PFSK-1 (cell line): ENCODE results near the gene NCOA7.

Experiments
- FOXP2 ChIP-seq: optimal IDR thresholded peaks from 2 replicates; pipeline ENCODE3; 2011; ENCODE audit warnings: borderline replicate concordance, control low read depth, inconsistent platforms; ENCODE audit not compliant: insufficient read depth; ENCODE audit errors: extremely low read length, extremely low read depth
- POLR2AphosphoS5 ChIP-seq: IDR thresholded peaks from 2 replicates; pipeline ENCODE4 v1.6.1; 2012; ENCODE audit warnings: low read depth, mild to moderate bottlenecking, control low read depth, low read length, moderate library complexity
- SIN3A ChIP-seq: IDR thresholded peaks from 2 replicates; pipeline ENCODE4 v1.6.1; 2012; ENCODE audit warnings: mild to moderate bottlenecking, low read length, moderate library complexity, borderline replicate concordance; ENCODE audit not compliant: insufficient read depth
- TAF1 ChIP-seq: IDR thresholded peaks from 2 replicates; pipeline ENCODE4 v1.6.1; 2012; ENCODE audit warnings: low read length, control low read depth, borderline replicate concordance; ENCODE audit not compliant: insufficient read depth
- TF ChIP-seq, protein P1 (sequence below), 2 experiments: IDR thresholded peaks; 2 replicates each; pipeline versions ENCODE4 v1.6.1 to v1.8.0; 2011 to 2012; ENCODE audit warnings: low read depth in 2 of 2, low read length in 2 of 2, control low read depth in 1 of 2, inconsistent platforms in 1 of 2, mild to moderate bottlenecking in 1 of 2, moderate library complexity in 1 of 2; ENCODE audit not compliant: insufficient read depth in 1 of 2

NCOA7 gene

GRCh38 chr6:125794342-125795137, 3.8 kb downstream of the NCOA7 start:
- no peak for TF ChIP-seq FOXP2
- TF ChIP-seq SIN3A = no peak
- no peak for TF ChIP-seq TAF1
- TF ChIP-seq, protein P1, sequence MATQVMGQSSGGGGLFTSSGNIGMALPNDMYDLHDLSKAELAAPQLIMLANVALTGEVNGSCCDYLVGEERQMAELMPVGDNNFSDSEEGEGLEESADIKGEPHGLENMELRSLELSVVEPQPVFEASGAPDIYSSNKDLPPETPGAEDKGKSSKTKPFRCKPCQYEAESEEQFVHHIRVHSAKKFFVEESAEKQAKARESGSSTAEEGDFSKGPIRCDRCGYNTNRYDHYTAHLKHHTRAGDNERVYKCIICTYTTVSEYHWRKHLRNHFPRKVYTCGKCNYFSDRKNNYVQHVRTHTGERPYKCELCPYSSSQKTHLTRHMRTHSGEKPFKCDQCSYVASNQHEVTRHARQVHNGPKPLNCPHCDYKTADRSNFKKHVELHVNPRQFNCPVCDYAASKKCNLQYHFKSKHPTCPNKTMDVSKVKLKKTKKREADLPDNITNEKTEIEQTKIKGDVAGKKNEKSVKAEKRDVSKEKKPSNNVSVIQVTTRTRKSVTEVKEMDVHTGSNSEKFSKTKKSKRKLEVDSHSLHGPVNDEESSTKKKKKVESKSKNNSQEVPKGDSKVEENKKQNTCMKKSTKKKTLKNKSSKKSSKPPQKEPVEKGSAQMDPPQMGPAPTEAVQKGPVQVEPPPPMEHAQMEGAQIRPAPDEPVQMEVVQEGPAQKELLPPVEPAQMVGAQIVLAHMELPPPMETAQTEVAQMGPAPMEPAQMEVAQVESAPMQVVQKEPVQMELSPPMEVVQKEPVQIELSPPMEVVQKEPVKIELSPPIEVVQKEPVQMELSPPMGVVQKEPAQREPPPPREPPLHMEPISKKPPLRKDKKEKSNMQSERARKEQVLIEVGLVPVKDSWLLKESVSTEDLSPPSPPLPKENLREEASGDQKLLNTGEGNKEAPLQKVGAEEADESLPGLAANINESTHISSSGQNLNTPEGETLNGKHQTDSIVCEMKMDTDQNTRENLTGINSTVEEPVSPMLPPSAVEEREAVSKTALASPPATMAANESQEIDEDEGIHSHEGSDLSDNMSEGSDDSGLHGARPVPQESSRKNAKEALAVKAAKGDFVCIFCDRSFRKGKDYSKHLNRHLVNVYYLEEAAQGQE (IDR thresholded peaks at IDR 0.05; ENCODE audit: insufficient read depth in 1 of 2, low read depth in 2 of 2, low read length in 2 of 2) = no peak
- TF ChIP-seq POLR2AphosphoS5 = no peak

DNA sequence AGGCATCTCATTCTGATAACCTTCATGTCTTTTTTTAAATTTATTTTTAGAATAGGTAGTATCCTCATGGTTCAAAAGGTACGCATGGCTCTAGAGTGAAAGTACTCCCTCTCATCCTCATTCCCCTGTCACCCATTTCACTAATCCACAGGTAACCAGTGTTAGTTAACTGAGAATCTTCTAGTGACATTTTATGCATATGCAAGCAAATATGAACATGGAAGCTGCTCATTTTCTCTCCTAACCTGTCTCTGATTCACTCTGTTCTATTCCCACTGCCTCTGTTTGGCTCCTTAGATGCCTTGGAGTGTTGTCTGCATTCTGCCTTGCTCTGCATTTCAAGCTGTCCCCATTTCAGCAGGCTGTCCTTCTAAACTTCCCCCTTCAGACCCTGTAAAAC, 4.5 kb downstream of the NCOA7 start:
- TF ChIP-seq, protein P1 (IDR thresholded peaks at IDR 0.05; ENCODE audit: insufficient read depth in 1 of 2, low read depth in 2 of 2, low read length in 2 of 2) = no peak
- TF ChIP-seq SIN3A (no peak), POLR2AphosphoS5 (no peak), TAF1 (no peak), FOXP2 (no peak)

- TF ChIP-seq POLR2AphosphoS5 (no peak), FOXP2 (no peak), SIN3A (no peak), TAF1 (no peak)
- TF ChIP-seq, protein P1 (IDR thresholded peaks at IDR 0.05; ENCODE audit: insufficient read depth in 1 of 2, low read depth in 2 of 2, low read length in 2 of 2) = no peak
Observed at GRCh38 chr6:125797120-125797885, 6.5 kb downstream of the NCOA7 start.

DNA sequence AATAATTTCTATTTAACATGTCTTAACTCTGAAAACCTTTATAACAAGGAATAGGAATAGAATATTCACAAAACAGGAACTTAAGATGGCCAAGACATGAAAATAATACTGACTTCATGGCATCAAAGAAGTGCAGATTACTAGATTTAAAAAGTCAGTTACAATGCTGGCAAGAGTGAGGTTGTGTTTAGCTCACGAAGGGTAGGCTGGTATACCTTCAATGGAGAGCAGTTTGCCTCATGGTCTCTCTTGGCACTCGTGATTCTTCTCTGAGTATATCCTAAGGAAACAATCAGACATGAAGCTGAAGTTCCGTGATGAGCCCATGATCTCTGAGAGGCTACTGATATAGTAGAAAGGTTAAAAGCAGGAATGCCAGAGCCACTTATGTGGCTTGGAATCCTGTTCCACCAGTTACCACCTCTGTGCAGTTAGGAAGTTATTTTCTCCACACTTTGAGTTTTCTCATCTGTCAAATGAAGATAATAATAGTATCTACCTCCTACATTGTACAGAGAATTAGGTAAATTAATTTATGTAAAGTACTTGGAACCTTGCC, 7.2 kb downstream of the NCOA7 start:
- TF ChIP-seq FOXP2 (no peak), POLR2AphosphoS5 (no peak), TAF1 (no peak)

DNA sequence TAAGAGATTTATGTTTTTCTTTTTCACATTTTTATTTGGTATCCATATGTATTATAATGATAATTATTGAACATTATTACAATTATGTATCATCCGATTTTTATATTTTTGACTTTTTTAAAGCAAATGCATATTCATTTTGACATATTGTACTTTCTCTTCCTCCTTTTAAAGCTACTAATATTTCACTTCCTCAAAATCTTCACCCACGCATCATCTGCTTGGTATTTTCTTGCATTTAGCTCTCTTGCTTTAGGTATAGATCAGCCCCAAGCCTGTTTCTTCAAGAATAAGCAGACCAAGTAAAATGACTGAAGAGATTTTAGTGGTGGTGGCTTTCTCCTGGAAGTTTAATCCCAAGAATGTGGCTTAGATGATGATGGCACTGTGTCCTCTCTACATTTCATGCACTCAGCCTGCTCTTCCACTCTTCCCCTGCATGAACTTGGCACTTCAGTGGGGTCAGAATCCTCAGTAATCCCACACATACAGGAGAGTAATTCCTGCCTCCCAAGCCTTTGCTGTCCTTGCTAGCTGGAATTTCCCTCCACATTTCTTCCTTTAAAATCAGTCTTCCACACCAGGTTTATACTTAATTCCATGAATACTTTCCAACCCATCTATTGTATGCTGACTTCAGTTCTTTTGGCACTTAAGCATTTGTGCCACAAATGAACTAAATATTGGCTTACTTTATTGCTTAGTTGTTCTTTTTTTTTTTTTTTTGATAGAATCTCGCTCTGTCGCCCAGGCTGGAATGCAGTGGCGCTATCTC, 8.2 kb downstream of the NCOA7 start:
- TF ChIP-seq, protein P1 (IDR thresholded peaks at IDR 0.05; ENCODE audit: insufficient read depth in 1 of 2, low read depth in 2 of 2, low read length in 2 of 2) = no peak
- TF ChIP-seq TAF1 = no peak
- TF ChIP-seq FOXP2 = no peak
- TF ChIP-seq SIN3A = no peak
- TF ChIP-seq POLR2AphosphoS5 = no peak
